ENCODE measurements around the gene RPS21. TPM values are rescaled to one million over a fixed set of nuclear protein-coding genes. Genes with fewer than 3 reads are reported as not detected.

Gene RPS21
- total and polyA plus RNA-seq, 10 of the 15 experiments (the other 5 are each of a cell fraction or from before 2014, with no cell fraction given), result 1,474 to 4,987 (median 2,439) TPM

DNA sequence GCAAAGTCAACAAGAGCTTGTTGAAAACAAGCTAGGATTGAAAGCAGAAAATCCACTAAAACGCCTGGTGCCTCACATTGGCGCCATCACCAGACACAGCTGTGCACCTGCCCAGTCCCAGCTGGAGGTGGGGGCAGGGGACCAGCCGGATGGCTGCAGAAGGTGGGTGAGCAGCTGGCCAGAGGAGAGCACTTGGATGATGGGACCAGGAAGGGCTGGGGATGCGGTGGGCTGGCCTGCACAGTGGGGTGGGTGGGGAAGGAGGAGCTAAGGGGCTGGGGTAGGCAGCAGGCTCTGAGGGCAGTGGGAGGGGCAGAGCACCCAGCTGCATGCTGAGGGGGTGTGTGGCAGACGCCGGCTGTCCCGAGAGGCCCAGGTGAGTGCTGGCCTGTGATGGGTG, 13.1 kb downstream of the RPS21 start:
- Histone ChIP-seq H3K27me3 (replicated peaks in 1 of 2; ENCODE audit: control insufficient read depth in 2 of 2, insufficient read depth in 2 of 2, low read length in 1 of 2) (no peaks in the 10 kb centered on the region), H3K79me2 (ENCODE audit: control insufficient read depth, insufficient read depth, low read length) (peaks cover 2% of the 10 kb centered on the region), H3K27ac (ENCODE audit: control insufficient read depth, insufficient read depth) (no peak overlapping the region), H3K4me1 (ENCODE audit: control insufficient read depth, insufficient read depth, low read length) (no peaks in the 10 kb centered on the region), H4K20me1 (ENCODE audit: control insufficient read depth, insufficient read depth) (no peaks in the 10 kb centered on the region; the same call in 1 of the 2 replicates), H2AFZ (ENCODE audit: control insufficient read depth, low read depth, low read length) (no peak overlapping the region), H3K9ac (ENCODE audit: control insufficient read depth, insufficient read depth, low read length) (no peak overlapping the region), H3K4me2 (ENCODE audit: control insufficient read depth, insufficient read depth) (no peak overlapping the region), H3K9me3 (replicated peaks; ENCODE audit: control insufficient read depth, insufficient read depth, low read length) (no peaks in the 10 kb centered on the region; the same call in 2 of the 3 replicates), H3K36me3 (ENCODE audit: control insufficient read depth in 2 of 2, insufficient read depth in 2 of 2, low read length in 1 of 2) (peaks cover 0 to 5% of the 10 kb centered on the region in 2 experiments; a peak in 2 of 4 replicates), H3K4me3 (no peak overlapping the region)
- no TSS peak for BruUV-seq (replicated peaks)
- intact Hi-C loops (cut with micrococcal nuclease; ENCODE audit: unreplicated experiment) (no loop called here), in situ Hi-C loops (cut with MboI) (no loop called here)
- POLR2A ChIA-PET, result no interaction called here
- SMC1A ChIA-PET (ENCODE audit: uncharacterized antibody, unreplicated experiment), result interaction anchor here (1.0 kb wide), 1 partner anchor 99 kb away, joined by 3 read pairs; no protein-coding TSS in a partner anchor
- WGBS (ENCODE audit: insufficient coverage, insufficient replicate concordance, low lambda C conversion rate, missing lambda C conversion rate), result 76% methylated on average over 6 of the region's 7 CpGs
- FAIRE-seq (no peak), DNase-seq (ENCODE audit: low read depth, low spot score) (no peak), ATAC-seq (no peak; the same call in 2 of the 3 replicates)
- RAD21 ChIA-PET (ENCODE audit: unreplicated experiment), result no interaction called here
- CTCF ChIA-PET, result interaction anchor here (0.7 to 1.5 kb wide), 2 partner anchors 10 to 99 kb away, joined by 3 to 5 read pairs; no protein-coding TSS in a partner anchor
- TF ChIP-seq ZNF622 (IDR thresholded peaks at IDR 0.05) (no peak), ZBTB4 (CRISPR knock-in tag; IDR thresholded peaks at IDR 0.05) (no peak), RBBP5 (conservative IDR thresholded peaks at IDR 0.05) (no peak), KDM1A (IDR thresholded peaks at IDR 0.05; ENCODE audit: borderline replicate concordance) (no peak), E4F1 (IDR thresholded peaks at IDR 0.05; ENCODE audit: borderline replicate concordance, partially characterized antibody) (no peak)
